ENCODE measurements around the gene HPSE2. TPM values are rescaled to one million over a fixed set of nuclear protein-coding genes. Genes with fewer than 3 reads are reported as not detected.

The HPSE2 gene
- total RNA-seq, 1 experiment from 2014 or later, result 0.05 TPM

GRCh38 chr10:98470850-98471249, 764.8 kb downstream of the HPSE2 start:
- Histone ChIP-seq H3K27ac (ENCODE audit: low read depth, low read length) (no peak overlapping the region), H3K79me2 (ENCODE audit: insufficient read depth, low read length) (no peaks in the 10 kb centered on the region), H2AFZ (ENCODE audit: low read depth, low read length, poor library complexity, severe bottlenecking) (no peak overlapping the region), H3K9ac (ENCODE audit: low read length) (no peak overlapping the region), H3K4me2 (ENCODE audit: low read length) (no peak overlapping the region), H3K4me1 (ENCODE audit: control insufficient read depth in 1 of 2, insufficient read depth in 2 of 2, low read length in 2 of 2) (peaks cover 0 to 12% of the 10 kb centered on the region in 2 experiments; a peak in 3 of 4 replicates), H4K20me1 (ENCODE audit: insufficient read depth) (no peaks in the 10 kb centered on the region), H3K9me2 (ENCODE audit: insufficient read depth) (no peaks in the 10 kb centered on the region), H3K36me3 (ENCODE audit: control insufficient read depth in 1 of 2, insufficient read depth in 2 of 2, low read length in 2 of 2) (no peaks in the 10 kb centered on the region), H3K9me3 (ENCODE audit: control insufficient read depth in 1 of 2, insufficient read depth in 1 of 2, low read depth in 1 of 2, low read length in 2 of 2) (no peaks in the 10 kb centered on the region), H3K4me3 (replicated peaks in 1 of 2; ENCODE audit: low read depth in 1 of 2, low read length in 2 of 2) (no peak overlapping the region), H3K27me3 (ENCODE audit: insufficient read depth, low read length) (peaks cover 11% of the 10 kb centered on the region; the same call in 1 of the 2 replicates)
- ChIA-PET CTCF (interaction anchor here (0.5 kb wide), 1 partner anchor 15 kb away, joined by 3 read pairs; no protein-coding TSS in a partner anchor), RAD21 (ENCODE audit: low non-redundant PET in 1 of 2, low total read pairs in 2 of 2, uncharacterized antibody in 2 of 2, unreplicated experiment in 2 of 2) (no interaction called here), POLR2A (no interaction called here)
- DNase-seq (ENCODE audit: low read depth, low spot score), result no peak
- ATAC-seq, result no peak
- intact Hi-C loops (cut with micrococcal nuclease), result no loop called here
- no TSS peak for BruUV-seq (replicated peaks)
- TF ChIP-seq POLR2AphosphoS5 (IDR thresholded peaks at IDR 0.05; ENCODE audit: low read depth, low read length) (no peak), ZNF274 (IDR thresholded peaks at IDR 0.05; ENCODE audit: low read depth, low read length) (no peak), CTCF (IDR thresholded peaks at IDR 0.05 in 2 of 3, conservative IDR thresholded peaks at IDR 0.05 in 1 of 3; ENCODE audit: borderline replicate concordance in 1 of 3, insufficient read depth in 1 of 3, low read depth in 2 of 3, low read length in 2 of 3) (no peak)

GRCh38 chr10:98469001-98469931, 766.4 kb downstream of the HPSE2 start:
- H3K79me2 ChIP-seq (ENCODE audit: insufficient read depth, low read length), result no peaks in the 10 kb centered on the region
- H3K9me3 ChIP-seq (ENCODE audit: control insufficient read depth in 1 of 2, insufficient read depth in 1 of 2, low read depth in 1 of 2, low read length in 2 of 2), result no peaks in the 10 kb centered on the region
- DNase-seq (ENCODE audit: low read depth, low spot score) (no peak), ATAC-seq (no peak)
- no peak overlapping the region for H2AFZ ChIP-seq (ENCODE audit: low read depth, low read length, poor library complexity, severe bottlenecking)
- no peak overlapping the region for H3K4me3 ChIP-seq (replicated peaks in 1 of 2; ENCODE audit: low read depth in 1 of 2, low read length in 2 of 2)
- H3K36me3 ChIP-seq (ENCODE audit: control insufficient read depth in 1 of 2, insufficient read depth in 2 of 2, low read length in 2 of 2), result no peaks in the 10 kb centered on the region
- H3K9ac ChIP-seq (ENCODE audit: low read length), result no peak overlapping the region
- CTCF ChIA-PET, result interaction anchor here (1.5 to 2.6 kb wide), 2 partner anchors 573 to 703 kb away, joined by 3 to 28 read pairs; no protein-coding TSS in a partner anchor
- POLR2A ChIA-PET, result no interaction called here
- H3K9me2 ChIP-seq (ENCODE audit: insufficient read depth), result no peaks in the 10 kb centered on the region
- intact Hi-C loops (cut with micrococcal nuclease), result loop anchor here (5.0 to 10.0 kb wide), 4 partner anchors 278 to 1143 kb away; no protein-coding TSS in a partner anchor
- H3K27ac ChIP-seq (ENCODE audit: low read depth, low read length), result no peak overlapping the region
- H3K4me1 ChIP-seq (ENCODE audit: control insufficient read depth in 1 of 2, insufficient read depth in 2 of 2, low read length in 2 of 2), result peaks cover 0 to 12% of the 10 kb centered on the region in 2 experiments; a peak in 3 of 4 replicates
- H4K20me1 ChIP-seq (ENCODE audit: insufficient read depth), result no peaks in the 10 kb centered on the region
- RAD21 ChIA-PET (ENCODE audit: low non-redundant PET in 1 of 2, low total read pairs in 2 of 2, uncharacterized antibody in 2 of 2, unreplicated experiment in 2 of 2), result no interaction called here
- H3K4me2 ChIP-seq (ENCODE audit: low read length), result no peak overlapping the region
- peaks cover 11% of the 10 kb centered on the region; the same call in 1 of the 2 replicates for H3K27me3 ChIP-seq (ENCODE audit: insufficient read depth, low read length)
- no TSS peak for BruUV-seq (replicated peaks)
- TF ChIP-seq TCF7L2 (IDR thresholded peaks at IDR 0.05; ENCODE audit: borderline replicate concordance, extremely low read depth, insufficient read depth, insufficient read length) (no peak), MAX (IDR thresholded peaks at IDR 0.05) (no peak), SRF (IDR thresholded peaks at IDR 0.05; ENCODE audit: low read depth) (no peak), REST (IDR thresholded peaks at IDR 0.05; ENCODE audit: low read depth) (no peak), SIN3A (IDR thresholded peaks at IDR 0.05; ENCODE audit: low read depth) (no peak), ZNF274 (IDR thresholded peaks at IDR 0.05; ENCODE audit: low read depth, low read length) (no peak), RAD21 (IDR thresholded peaks at IDR 0.05; ENCODE audit: low read depth) (no peak), ATF3 (IDR thresholded peaks at IDR 0.05) (no peak)

All from HCT116 (cell line).